ENCODE data around the gene RASGRP1. TPM values are rescaled to one million over a fixed set of nuclear protein-coding genes. Genes with fewer than 3 reads are reported as not detected.
"Not testable (repeated sequence)": the region's sequence is repeated elsewhere in the genome, so short reads cannot be mapped to it uniquely, and the experiment has no call there.

The RASGRP1 gene
- total RNA-seq, 1 donor from 2014 or later, result 110 TPM

GRCh38 chr15:38597219-38597800 is 32.7 kb upstream of the RASGRP1 start:
- Mint-ChIP-seq H3K9me3 (peaks cover 6% of the 10 kb centered on the region), H3K27ac (no peak overlapping the region), H3K4me1 (ENCODE audit: low read depth) (peaks cover 5% of the 10 kb centered on the region), H3K36me3 (ENCODE audit: low read depth) (peaks cover 5% of the 10 kb centered on the region), H3K4me3 (no peak overlapping the region), H3K27me3 (ENCODE audit: insufficient read depth) (peaks cover 2% of the 10 kb centered on the region)
- intact Hi-C loops (cut with micrococcal nuclease), result no loop called here
- DNase-seq (ENCODE audit: low spot score), result no peak

- Mint-ChIP-seq H3K4me3 (no peak overlapping the region), H3K9me3 (peaks cover 6% of the 10 kb centered on the region), H3K36me3 (ENCODE audit: low read depth) (peaks cover 3% of the 10 kb centered on the region), H3K27me3 (ENCODE audit: insufficient read depth) (peaks cover 2% of the 10 kb centered on the region), H3K27ac (no peak overlapping the region), H3K4me1 (ENCODE audit: low read depth) (peaks cover 18% of the 10 kb centered on the region)
- intact Hi-C loops (cut with micrococcal nuclease), result no loop called here
- no peak for DNase-seq (ENCODE audit: low spot score)
Measured at GRCh38 chr15:38593524-38593923, 28.9 kb upstream of the RASGRP1 start.

- intact Hi-C loops (cut with micrococcal nuclease), result no loop called here
- Mint-ChIP-seq H3K9me3 (peaks cover 13% of the 10 kb centered on the region), H3K27me3 (ENCODE audit: insufficient read depth) (no peaks in the 10 kb centered on the region), H3K27ac (no peak overlapping the region), H3K4me1 (ENCODE audit: low read depth) (peaks cover 33% of the 10 kb centered on the region), H3K36me3 (ENCODE audit: low read depth) (peaks cover 12% of the 10 kb centered on the region), H3K4me3 (no peak overlapping the region)
- no peak for DNase-seq (ENCODE audit: low spot score)
Measured at GRCh38 chr15:38589502-38589901, 24.9 kb upstream of the RASGRP1 start.

- Mint-ChIP-seq H3K27ac (no peak overlapping the region), H3K4me1 (ENCODE audit: low read depth) (peaks cover 28% of the 10 kb centered on the region), H3K4me3 (no peak overlapping the region), H3K27me3 (ENCODE audit: insufficient read depth) (peaks cover 1% of the 10 kb centered on the region), H3K9me3 (peaks cover 16% of the 10 kb centered on the region), H3K36me3 (ENCODE audit: low read depth) (peaks cover 13% of the 10 kb centered on the region)
- intact Hi-C loops (cut with micrococcal nuclease), result no loop called here
- no peak for DNase-seq (ENCODE audit: low spot score)
Measured at GRCh38 chr15:38588672-38589071, 24.1 kb upstream of the RASGRP1 start.

GRCh38 chr15:38587214-38587613 is 22.6 kb upstream of the RASGRP1 start:
- Mint-ChIP-seq H3K27ac (no peak overlapping the region), H3K27me3 (ENCODE audit: insufficient read depth) (peaks cover 4% of the 10 kb centered on the region), H3K4me3 (no peak overlapping the region), H3K36me3 (ENCODE audit: low read depth) (peaks cover 18% of the 10 kb centered on the region), H3K9me3 (peaks cover 23% of the 10 kb centered on the region), H3K4me1 (ENCODE audit: low read depth) (peaks cover 28% of the 10 kb centered on the region)
- intact Hi-C loops (cut with micrococcal nuclease), result no loop called here
- no peak for DNase-seq (ENCODE audit: low spot score)

- intact Hi-C loops (cut with micrococcal nuclease); H3K4me3 Mint-ChIP-seq; H3K27me3 Mint-ChIP-seq (ENCODE audit: insufficient read depth); DNase-seq (ENCODE audit: low spot score): not testable (repeated sequence)
- Mint-ChIP-seq H3K36me3 (ENCODE audit: low read depth) (peaks cover 16% of the 10 kb centered on the region), H3K9me3 (peaks cover 28% of the 10 kb centered on the region), H3K27ac (peak overlapping the region; percentile 31), H3K4me1 (ENCODE audit: low read depth) (peaks cover 28% of the 10 kb centered on the region)
Measured at GRCh38 chr15:38586005-38586404, 21.4 kb upstream of the RASGRP1 start.

- no peak for DNase-seq (ENCODE audit: low spot score)
- H3K4me3 Mint-ChIP-seq, result no peak overlapping the region
- intact Hi-C loops (cut with micrococcal nuclease), result no loop called here
- no peak overlapping the region for H3K27ac Mint-ChIP-seq
- H3K27me3 Mint-ChIP-seq (ENCODE audit: insufficient read depth), result peaks cover 5% of the 10 kb centered on the region
- H3K36me3 Mint-ChIP-seq (ENCODE audit: low read depth), result peaks cover 4% of the 10 kb centered on the region
- H3K4me1 Mint-ChIP-seq (ENCODE audit: low read depth), result peaks cover 14% of the 10 kb centered on the region
- H3K9me3 Mint-ChIP-seq, result peaks cover 11% of the 10 kb centered on the region
Measured at GRCh38 chr15:38578626-38579025, 14.0 kb upstream of the RASGRP1 start.

- Mint-ChIP-seq H3K4me1 (ENCODE audit: low read depth) (peaks cover 14% of the 10 kb centered on the region), H3K9me3 (peaks cover 9% of the 10 kb centered on the region), H3K36me3 (ENCODE audit: low read depth) (no peaks in the 10 kb centered on the region), H3K27me3 (ENCODE audit: insufficient read depth) (peaks cover 3% of the 10 kb centered on the region), H3K4me3 (no peak overlapping the region), H3K27ac (no peak overlapping the region)
- no peak for DNase-seq (ENCODE audit: low spot score)
- intact Hi-C loops (cut with micrococcal nuclease), result no loop called here
Measured at GRCh38 chr15:38577424-38577987, 12.9 kb upstream of the RASGRP1 start.

- Mint-ChIP-seq H3K27ac (no peak overlapping the region), H3K4me1 (ENCODE audit: low read depth) (peaks cover 14% of the 10 kb centered on the region), H3K4me3 (no peak overlapping the region), H3K9me3 (peaks cover 12% of the 10 kb centered on the region), H3K36me3 (ENCODE audit: low read depth) (peaks cover 4% of the 10 kb centered on the region), H3K27me3 (ENCODE audit: insufficient read depth) (peaks cover 3% of the 10 kb centered on the region)
- no peak for DNase-seq (ENCODE audit: low spot score)
- intact Hi-C loops (cut with micrococcal nuclease), result no loop called here
Measured at GRCh38 chr15:38576837-38577236, 12.2 kb upstream of the RASGRP1 start.

- Mint-ChIP-seq H3K4me3 (no peak overlapping the region), H3K36me3 (ENCODE audit: low read depth) (peaks cover 8% of the 10 kb centered on the region), H3K4me1 (ENCODE audit: low read depth) (peaks cover 14% of the 10 kb centered on the region), H3K27me3 (ENCODE audit: insufficient read depth) (no peaks in the 10 kb centered on the region), H3K9me3 (peaks cover 16% of the 10 kb centered on the region), H3K27ac (no peak overlapping the region)
- no peak for DNase-seq (ENCODE audit: low spot score)
- intact Hi-C loops (cut with micrococcal nuclease), result no loop called here
Measured at GRCh38 chr15:38576261-38576660, 11.6 kb upstream of the RASGRP1 start.

- Mint-ChIP-seq H3K4me3 (peak overlapping the region; percentile 85), H3K36me3 (ENCODE audit: low read depth) (peaks cover 31% of the 10 kb centered on the region), H3K27ac (peak overlapping the region; percentile 94), H3K27me3 (ENCODE audit: insufficient read depth) (peaks cover 2% of the 10 kb centered on the region), H3K9me3 (peaks cover 22% of the 10 kb centered on the region), H3K4me1 (ENCODE audit: low read depth) (peaks cover 47% of the 10 kb centered on the region)
- intact Hi-C loops (cut with micrococcal nuclease), result loop anchor here (10.0 kb wide), 1 partner anchor 580 kb away; no protein-coding TSS in a partner anchor
- no peak for DNase-seq (ENCODE audit: low spot score)
Measured at GRCh38 chr15:38565287-38565670, 665 bp upstream of the RASGRP1 start.

- peak; percentile 85 for DNase-seq (ENCODE audit: low spot score)
- intact Hi-C loops (cut with micrococcal nuclease), result loop anchor here (1.0 to 10.0 kb wide), 6 partner anchors 89 to 581 kb away; no protein-coding TSS in a partner anchor
- peak overlapping the region; percentile 96 for H3K4me3 Mint-ChIP-seq
- peaks cover 2% of the 10 kb centered on the region for H3K27me3 Mint-ChIP-seq (ENCODE audit: insufficient read depth)
- H3K9me3 Mint-ChIP-seq, result peaks cover 16% of the 10 kb centered on the region
- H3K36me3 Mint-ChIP-seq (ENCODE audit: low read depth), result peaks cover 44% of the 10 kb centered on the region
- H3K27ac Mint-ChIP-seq, result peak overlapping the region; percentile 98
- H3K4me1 Mint-ChIP-seq (ENCODE audit: low read depth), result peaks cover 61% of the 10 kb centered on the region
Measured at GRCh38 chr15:38563723-38564519, 693 bp downstream of the RASGRP1 start.

- peak overlapping the region; percentile 96 for H3K4me3 Mint-ChIP-seq
- H3K9me3 Mint-ChIP-seq, result no peaks in the 10 kb centered on the region
- H3K27ac Mint-ChIP-seq, result peak overlapping the region; percentile 98
- H3K36me3 Mint-ChIP-seq (ENCODE audit: low read depth), result peaks cover 57% of the 10 kb centered on the region
- intact Hi-C loops (cut with micrococcal nuclease), result loop anchor here (10.0 kb wide), 1 partner anchor 583 kb away; no protein-coding TSS in a partner anchor
- DNase-seq (ENCODE audit: low spot score), result no peak
- no peaks in the 10 kb centered on the region for H3K27me3 Mint-ChIP-seq (ENCODE audit: insufficient read depth)
- H3K4me1 Mint-ChIP-seq (ENCODE audit: low read depth), result peaks cover 77% of the 10 kb centered on the region
Measured at GRCh38 chr15:38562278-38562677, 2.3 kb downstream of the RASGRP1 start.

Measured in activated T-helper 1 cell treated with anti-CD3 and anti-CD28 coated beads, Interleukin-12 subunit alpha, Interleukin-12 subunit beta, Interleukin-2, Interleukin-4 antibody, amounts not matched to agents 30 ng/mL and 10 ng/mL and 1 ng/mL, durations not matched to agents 14 hours and 24 hours and 36 hours (primary cell).